Lung microvascular endothelial cell (primary cell): Measurements from ENCODE around the gene SLC25A21. TPM values are rescaled to one million over a fixed set of nuclear protein-coding genes. Genes with fewer than 3 reads are reported as not detected.

ENCODE experiments used
- DNase-seq, 2 donors: peaks; one replicate each; pipeline versions ENCODE4 v3.0.0 to v3.0.0-alpha.2; 2010; ENCODE audit warnings: low read depth in 2 of 2
- total RNA-seq: library from RNA; depleted of rRNA; stranded (reverse); fragments of >200 nt; gene quantifications from 2 replicates; pipeline ENCODE4 v1.2.1, GENCODE V29; 2014

Gene SLC25A21
- total RNA-seq, 1 donor from 2014 or later, result 0.20 TPM

GRCh38 chr14:37046815-37047214 is 125.6 kb downstream of the SLC25A21 start:
- DNase-seq, result no peak

- DNase-seq, result no peak
These were observed 126.9 kb downstream of the SLC25A21 start for GRCh38 chr14:37045340-37046061.

- no peak for DNase-seq
These were observed 134.6 kb downstream of the SLC25A21 start for GRCh38 chr14:37037636-37038387.

- DNase-seq, result peak; percentile 26 to 48
These were observed 135.6 kb downstream of the SLC25A21 start for GRCh38 chr14:37036669-37037341.

GRCh38 chr14:37035401-37035800 is 137.0 kb downstream of the SLC25A21 start:
- peak in 1 of 2 donors; percentile 38 for DNase-seq

- DNase-seq, result peak in 1 of 2 donors; percentile 20
These were observed 137.8 kb downstream of the SLC25A21 start for GRCh38 chr14:37034410-37035285.

- no peak for DNase-seq
These were observed 139.5 kb downstream of the SLC25A21 start for GRCh38 chr14:37032863-37033262.

GRCh38 chr14:37027188-37027824 is 145.1 kb downstream of the SLC25A21 start:
- DNase-seq, result no peak

- no peak for DNase-seq
These were observed 148.4 kb downstream of the SLC25A21 start for GRCh38 chr14:37023875-37024565.

GRCh38 chr14:37021390-37021789 is 151.0 kb downstream of the SLC25A21 start:
- DNase-seq, result no peak

- DNase-seq, result no peak
These were observed 152.9 kb downstream of the SLC25A21 start for GRCh38 chr14:37019488-37019887.

GRCh38 chr14:37018571-37019240 is 153.7 kb downstream of the SLC25A21 start:
- no peak for DNase-seq

- DNase-seq, result peak in 1 of 2 donors; percentile 33
These were observed 159.3 kb downstream of the SLC25A21 start for GRCh38 chr14:37013078-37013477.

GRCh38 chr14:36998686-36999085 is 173.7 kb downstream of the SLC25A21 start:
- no peak for DNase-seq

GRCh38 chr14:36997843-36998242 is 174.6 kb downstream of the SLC25A21 start:
- peak in 1 of 2 donors; percentile 47 for DNase-seq

GRCh38 chr14:36996857-36997590 is 175.4 kb downstream of the SLC25A21 start:
- no peak for DNase-seq

GRCh38 chr14:36996133-36996856 is 176.1 kb downstream of the SLC25A21 start:
- peak in 1 of 2 donors; percentile 59 for DNase-seq

- no peak for DNase-seq
These were observed 182.6 kb downstream of the SLC25A21 start for GRCh38 chr14:36989806-36990205.
